ENCODE results near the gene GOLGA6D. TPM values are rescaled to one million over a fixed set of nuclear protein-coding genes. Genes with fewer than 3 reads are reported as not detected.
A peak's percentile ranks its signal among the peaks of the same experiment; 100 is the strongest.

Gene GOLGA6D
- total RNA-seq, 1 experiment from 2014 or later: 2.6 TPM

DNA sequence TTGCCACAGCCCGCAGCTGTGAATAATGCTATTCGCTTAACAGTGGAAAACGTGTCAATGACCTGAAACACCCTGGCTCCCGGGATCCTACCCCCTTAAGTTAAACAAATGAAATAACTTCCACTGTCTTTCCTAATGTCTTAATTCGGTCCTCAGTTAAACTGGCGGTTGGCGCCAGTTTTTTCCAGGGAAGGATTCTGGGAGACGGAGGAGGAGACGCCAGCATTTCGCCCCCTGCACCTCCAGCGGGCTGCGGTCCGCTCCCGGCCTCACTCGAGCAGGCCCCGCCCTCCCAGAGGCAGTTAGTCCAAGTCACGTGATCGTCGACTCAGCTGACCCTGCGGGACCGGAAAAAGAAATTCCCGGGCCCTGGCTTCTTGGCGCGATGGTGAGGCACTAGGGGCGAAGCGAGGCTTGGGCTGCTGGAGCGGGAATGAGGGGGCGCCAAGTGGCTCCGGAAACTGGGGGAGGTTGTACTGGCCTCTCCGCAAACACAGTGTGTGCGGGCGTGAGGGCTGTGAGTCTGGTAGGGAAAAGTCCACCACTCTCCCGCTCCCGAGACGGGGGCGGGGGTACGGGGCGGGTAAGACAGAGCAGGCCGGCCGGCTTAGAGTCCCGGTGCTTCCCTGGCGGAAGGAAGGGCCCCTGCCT is 53.2 kb downstream of the GOLGA6D start, which contains the start of gene COMMD4 (continued):
- TF ChIP-seq, protein P1, sequence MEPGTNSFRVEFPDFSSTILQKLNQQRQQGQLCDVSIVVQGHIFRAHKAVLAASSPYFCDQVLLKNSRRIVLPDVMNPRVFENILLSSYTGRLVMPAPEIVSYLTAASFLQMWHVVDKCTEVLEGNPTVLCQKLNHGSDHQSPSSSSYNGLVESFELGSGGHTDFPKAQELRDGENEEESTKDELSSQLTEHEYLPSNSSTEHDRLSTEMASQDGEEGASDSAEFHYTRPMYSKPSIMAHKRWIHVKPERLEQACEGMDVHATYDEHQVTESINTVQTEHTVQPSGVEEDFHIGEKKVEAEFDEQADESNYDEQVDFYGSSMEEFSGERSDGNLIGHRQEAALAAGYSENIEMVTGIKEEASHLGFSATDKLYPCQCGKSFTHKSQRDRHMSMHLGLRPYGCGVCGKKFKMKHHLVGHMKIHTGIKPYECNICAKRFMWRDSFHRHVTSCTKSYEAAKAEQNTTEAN (CRISPR knock-in tag; IDR thresholded peaks at IDR 0.05): 0 out of 2 replicates have a peak, but pooled peaks have one; percentile 41
- peak; percentile 68; the same call in 1 of the 2 replicates for TF ChIP-seq ARID4B (CRISPR knock-in tag; IDR thresholded peaks at IDR 0.05; ENCODE audit: borderline replicate concordance)
- TF ChIP-seq ESRRA (CRISPR knock-in tag; IDR thresholded peaks at IDR 0.05; ENCODE audit: borderline replicate concordance): no peak
- peak; percentile 94 for TF ChIP-seq MYBL2 (CRISPR knock-in tag; IDR thresholded peaks at IDR 0.05)
- peak; percentile 86 for TF ChIP-seq FOXP1 (CRISPR knock-in tag; IDR thresholded peaks at IDR 0.05; ENCODE audit: borderline replicate concordance)
- no peak for TF ChIP-seq CREB1 (CRISPR knock-in tag; IDR thresholded peaks at IDR 0.05)
- no peak for TF ChIP-seq ERG (CRISPR knock-in tag; IDR thresholded peaks at IDR 0.05)
- peak; percentile 84; the same call in 1 of the 2 replicates for TF ChIP-seq E2F4 (CRISPR knock-in tag; IDR thresholded peaks at IDR 0.05; ENCODE audit: borderline replicate concordance, low read depth)
- TF ChIP-seq ZNF232 (CRISPR knock-in tag; IDR thresholded peaks at IDR 0.05): no peak; the same call in 1 of the 2 replicates
- peak; percentile 43; the same call in 1 of the 2 replicates for TF ChIP-seq FOXP4 (CRISPR knock-in tag; IDR thresholded peaks at IDR 0.05)
- peak; percentile 93; the same call in 1 of the 2 replicates for TF ChIP-seq ZNF138 (CRISPR knock-in tag; conservative IDR thresholded peaks at IDR 0.05)
- TF ChIP-seq IRF2 (CRISPR knock-in tag; IDR thresholded peaks at IDR 0.05; ENCODE audit: borderline replicate concordance, low read depth): no peak
- TF ChIP-seq, protein P2, sequence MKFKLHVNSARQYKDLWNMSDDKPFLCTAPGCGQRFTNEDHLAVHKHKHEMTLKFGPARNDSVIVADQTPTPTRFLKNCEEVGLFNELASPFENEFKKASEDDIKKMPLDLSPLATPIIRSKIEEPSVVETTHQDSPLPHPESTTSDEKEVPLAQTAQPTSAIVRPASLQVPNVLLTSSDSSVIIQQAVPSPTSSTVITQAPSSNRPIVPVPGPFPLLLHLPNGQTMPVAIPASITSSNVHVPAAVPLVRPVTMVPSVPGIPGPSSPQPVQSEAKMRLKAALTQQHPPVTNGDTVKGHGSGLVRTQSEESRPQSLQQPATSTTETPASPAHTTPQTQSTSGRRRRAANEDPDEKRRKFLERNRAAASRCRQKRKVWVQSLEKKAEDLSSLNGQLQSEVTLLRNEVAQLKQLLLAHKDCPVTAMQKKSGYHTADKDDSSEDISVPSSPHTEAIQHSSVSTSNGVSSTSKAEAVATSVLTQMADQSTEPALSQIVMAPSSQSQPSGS (CRISPR knock-in tag; IDR thresholded peaks at IDR 0.05; ENCODE audit: borderline replicate concordance, low read depth): peak; percentile 42; the same call in 1 of the 2 replicates
- peak; percentile 48; the same call in 1 of the 2 replicates for TF ChIP-seq SMAD3 (CRISPR knock-in tag; IDR thresholded peaks at IDR 0.05; ENCODE audit: borderline replicate concordance)
- TF ChIP-seq, protein P3, sequence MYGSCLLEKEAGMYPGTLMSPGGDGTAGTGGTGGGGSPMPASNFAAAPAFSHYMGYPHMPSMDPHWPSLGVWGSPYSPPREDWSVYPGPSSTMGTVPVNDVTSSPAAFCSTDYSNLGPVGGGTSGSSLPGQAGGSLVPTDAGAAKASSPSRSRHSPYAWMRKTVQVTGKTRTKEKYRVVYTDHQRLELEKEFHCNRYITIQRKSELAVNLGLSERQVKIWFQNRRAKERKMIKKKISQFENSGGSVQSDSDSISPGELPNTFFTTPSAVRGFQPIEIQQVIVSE (CRISPR knock-in tag; IDR thresholded peaks at IDR 0.05; ENCODE audit: borderline replicate concordance): no peak
- TF ChIP-seq TP53 (CRISPR knock-in tag; IDR thresholded peaks at IDR 0.05): peak; percentile 44; the same call in 1 of the 2 replicates
- TF ChIP-seq E2F5 (CRISPR knock-in tag; IDR thresholded peaks at IDR 0.05): peak; percentile 96
- TF ChIP-seq, protein P4, sequence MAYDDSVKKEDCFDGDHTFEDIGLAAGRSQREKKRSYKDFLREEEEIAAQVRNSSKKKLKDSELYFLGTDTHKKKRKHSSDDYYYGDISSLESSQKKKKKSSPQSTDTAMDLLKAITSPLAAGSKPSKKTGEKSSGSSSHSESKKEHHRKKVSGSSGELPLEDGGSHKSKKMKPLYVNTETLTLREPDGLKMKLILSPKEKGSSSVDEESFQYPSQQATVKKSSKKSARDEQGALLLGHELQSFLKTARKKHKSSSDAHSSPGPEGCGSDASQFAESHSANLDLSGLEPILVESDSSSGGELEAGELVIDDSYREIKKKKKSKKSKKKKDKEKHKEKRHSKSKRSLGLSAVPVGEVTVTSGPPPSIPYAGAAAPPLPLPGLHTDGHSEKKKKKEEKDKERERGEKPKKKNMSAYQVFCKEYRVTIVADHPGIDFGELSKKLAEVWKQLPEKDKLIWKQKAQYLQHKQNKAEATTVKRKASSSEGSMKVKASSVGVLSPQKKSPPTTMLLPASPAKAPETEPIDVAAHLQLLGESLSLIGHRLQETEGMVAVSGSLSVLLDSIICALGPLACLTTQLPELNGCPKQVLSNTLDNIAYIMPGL (CRISPR knock-in tag; IDR thresholded peaks at IDR 0.05): no peak
- TF ChIP-seq CTCF (IDR thresholded peaks at IDR 0.05): no peak
